Pancreas (tissue), 10 donors: ENCODE results near the gene PMAIP1. TPM values are rescaled to one million over a fixed set of nuclear protein-coding genes. Genes with fewer than 3 reads are reported as not detected.

Source experiments
- ATAC-seq, 4 donors: fragments of 200-7000 bp; cut with Tn5 transposase; one replicate each; pipeline versions ENCODE4 v1.8.0 to v1.9.1; 2020; ENCODE audit warnings: mild to moderate bottlenecking in 4 of 4, moderate library complexity in 4 of 4
- DNase-seq, 6 donors: peaks; one replicate each; pipeline ENCODE4 v3.0.0-alpha.2; 2020
- FAIRE-seq: peaks from 2 replicates; lab custom pipeline; 2012; peaks lifted over from hg19 to GRCh38; lab: Jason Lieb, UNC
- H3K27ac ChIP-seq, 4 donors: fragments of 200-600 bp; sonication (generic); 1 replicate in 3 of 4; 2 replicates in 1 of 4; pipeline versions ENCODE4 v1.5.0 to v1.8.0; 2020
- H3K27me3 ChIP-seq, 4 donors: fragments of 200-600 bp; one replicate each; pipeline ENCODE4 v1.8.0; 2021
- H3K36me3 ChIP-seq, 3 donors: fragments of 200-600 bp; sonication (generic) in 1 of 3; one replicate each; pipeline versions ENCODE4 v1.5.0 to v1.8.0; 2020 to 2021
- H3K4me1 ChIP-seq, 3 donors: fragments of 200-600 bp; one replicate each; pipeline ENCODE4 v1.8.0; 2021
- H3K4me3 ChIP-seq, 4 donors: fragments of 200-600 bp; sonication (generic) in 2 of 4; one replicate each; pipeline versions ENCODE4 v1.5.0 to v1.8.0; 2020 to 2021
- H3K9me3 ChIP-seq, 4 donors: fragments of 200-600 bp; one replicate each; pipeline ENCODE4 v1.8.0; 2021
- CTCF ChIP-seq, 4 donors: fragments of 200-600 bp; sonication (generic) in 3 of 4; IDR thresholded peaks; one replicate each; pipeline versions ENCODE4 v1.5.0 to v1.8.0; 2021; ENCODE audit warnings: antibody characterized with exemption in 4 of 4
- WGBS, 2 donors: extraction: QIAGEN DNeasy Blood & Tissue Kit; methylation state at CpG; one replicate each; pipeline ENCODE4 v1.1.7; 2013; 5-methylcytosine and 5-hydroxymethylcytosine counted together
- intact Hi-C, 3 donors: fragments of 100-400 bp; cut with DNase I; formaldehyde crosslinking; loops; one replicate each; pipeline versions ENCODE4 v1.11.1 to v1.14.2; 2022
- polyA plus RNA-seq, 2 donors: library from polyadenylated mRNA; stranded (reverse); fragments of 200-250 nt; gene quantifications; one replicate each; pipeline ENCODE4 v1.2.3, GENCODE V29; 2013
- total RNA-seq, 6 donors: library from RNA; stranded (reverse); fragmentation: NEBNext Ultra II Directional in 4 of 6; extraction: Animal tissue kit (Norgen Biotek cat#: 25700) in 4 of 6; gene quantifications; one replicate each; pipeline versions ENCODE4 v1.2.1 to v1.2.4, GENCODE V29; 2021 to 2023
- donor health status: healthy with polysubstance abuse.
- donor health status: DM: no; HTN: no; CAD: no; lungs with moderate emphysema.
- donor health status: DM: no; HTN: no; CAD: no.
- donor health status: control.
- donor health status: control.
- donor health status: Bipolar disorder and iron deficiency.
- donor health status: DM: yes; HTN: yes; CAD: no.
- donor health status: DM: no; HTN: no; CAD: no.
- donor health status: DM: no; HTN: no; CAD: no.
- donor health status: DM: yes; HTN: yes; CAD: no.

The PMAIP1 gene
- total and polyA plus RNA-seq, 8 donors = 0.16 to 2.4 (median 0.65) TPM

GRCh38 chr18:59902993-59903610, 3.3 kb downstream of the PMAIP1 start:
- Histone ChIP-seq H3K4me3 (no peak overlapping the region), H3K27ac (no peak overlapping the region), H3K4me1 (peaks cover 0 to 4% (median 0%) of the 10 kb centered on the region in 3 donors), H3K36me3 (no peaks in the 10 kb centered on the region), H3K27me3 (peaks cover 0 to 14% (median 2%) of the 10 kb centered on the region in 4 donors), H3K9me3 (no peaks in the 10 kb centered on the region)
- intact Hi-C loops = no loop called here
- DNase-seq = no peak
- no peak for ATAC-seq
- no peak for TF ChIP-seq CTCF (IDR thresholded peaks at IDR 0.05)
- no peak for FAIRE-seq
- 93 to 94% methylated on average over 8 of the region's 8 CpGs for WGBS, 2 donors

- Histone ChIP-seq H3K4me1 (no peaks in the 10 kb centered on the region), H3K4me3 (no peak overlapping the region), H3K36me3 (no peaks in the 10 kb centered on the region), H3K27ac (no peak overlapping the region), H3K27me3 (peaks cover 0 to 20% (median 2%) of the 10 kb centered on the region in 4 donors), H3K9me3 (no peaks in the 10 kb centered on the region)
- DNase-seq (no peak), FAIRE-seq (peak; percentile 9), ATAC-seq (no peak)
- intact Hi-C loops = no loop called here
- WGBS, 2 donors = 67 to 70% methylated on average over 1 of the region's 1 CpG
- TF ChIP-seq CTCF (IDR thresholded peaks at IDR 0.05) = no peak
Measured at GRCh38 chr18:59904011-59904601, 4.3 kb downstream of the PMAIP1 start.

- intact Hi-C loops = no loop called here
- WGBS, 2 donors = 55 to 60% methylated on average over 4 of the region's 4 CpGs
- no peaks in the 10 kb centered on the region for H3K36me3 ChIP-seq
- ATAC-seq (no peak), FAIRE-seq (no peak), DNase-seq (no peak)
- no peak overlapping the region for H3K27ac ChIP-seq
- H3K27me3 ChIP-seq = peaks cover 0 to 20% (median 2%) of the 10 kb centered on the region in 4 donors
- H3K4me3 ChIP-seq = no peak overlapping the region
- TF ChIP-seq CTCF (IDR thresholded peaks at IDR 0.05) = no peak
- H3K4me1 ChIP-seq = no peaks in the 10 kb centered on the region
- H3K9me3 ChIP-seq = no peaks in the 10 kb centered on the region
Measured at GRCh38 chr18:59905686-59906091, 5.9 kb downstream of the PMAIP1 start.

- H3K27ac ChIP-seq = no peak overlapping the region
- intact Hi-C loops = no loop called here
- H3K27me3 ChIP-seq = peaks cover 0 to 20% (median 2%) of the 10 kb centered on the region in 4 donors
- ATAC-seq (no peak), DNase-seq (no peak), FAIRE-seq (no peak)
- H3K9me3 ChIP-seq = no peaks in the 10 kb centered on the region
- no peaks in the 10 kb centered on the region for H3K36me3 ChIP-seq
- 73 to 74% methylated on average over 3 of the region's 3 CpGs for WGBS, 2 donors
- H3K4me1 ChIP-seq = no peaks in the 10 kb centered on the region
- no peak overlapping the region for H3K4me3 ChIP-seq
- TF ChIP-seq CTCF (IDR thresholded peaks at IDR 0.05) = no peak
Measured at GRCh38 chr18:59906203-59906602, 6.4 kb downstream of the PMAIP1 start.

GRCh38 chr18:59907172-59907571, 7.4 kb downstream of the PMAIP1 start:
- Histone ChIP-seq H3K27ac (no peak overlapping the region), H3K36me3 (no peaks in the 10 kb centered on the region), H3K9me3 (no peaks in the 10 kb centered on the region), H3K4me1 (no peaks in the 10 kb centered on the region), H3K4me3 (no peak overlapping the region), H3K27me3 (peaks cover 0 to 15% (median 2%) of the 10 kb centered on the region in 4 donors)
- no peak for FAIRE-seq
- 43 to 54% methylated on average over 5 of the region's 5 CpGs for WGBS, 2 donors
- no peak for DNase-seq
- no peak for ATAC-seq
- no peak for TF ChIP-seq CTCF (IDR thresholded peaks at IDR 0.05)
- intact Hi-C loops = no loop called here
